ENCODE data around the gene PTPN11. TPM values are rescaled to one million over a fixed set of nuclear protein-coding genes. Genes with fewer than 3 reads are reported as not detected.
"Not testable (repeated sequence)": the region's sequence is repeated elsewhere in the genome, so short reads cannot be mapped to it uniquely, and the experiment has no call there.

Gene PTPN11
- total and polyA plus RNA-seq, 9 donors: 22.1 to 94.6 (median 62.7) TPM

DNA sequence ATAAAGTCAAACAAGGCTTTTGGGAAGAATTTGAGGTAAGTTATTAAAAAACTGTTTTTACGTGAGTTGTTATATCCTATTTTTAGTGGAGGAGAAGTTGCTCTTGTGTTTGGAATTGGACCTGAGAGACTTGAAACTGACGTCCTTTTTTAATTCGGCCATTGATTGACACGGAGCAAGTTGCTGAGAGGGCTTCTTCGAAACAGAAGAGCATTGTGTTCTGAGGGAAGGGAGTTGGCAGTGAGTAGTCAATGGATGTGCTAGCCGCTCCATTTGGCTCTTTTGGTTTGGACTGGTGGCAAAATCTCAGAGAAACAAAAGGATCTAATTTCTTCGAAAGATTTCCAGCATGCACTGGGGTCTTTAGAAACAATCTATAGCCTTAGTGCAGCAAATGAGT, 37.3 kb downstream of the PTPN11 start:
- H3K27me3 ChIP-seq: no peaks in the 10 kb centered on the region
- no peak overlapping the region for H3K27ac ChIP-seq
- TF ChIP-seq, protein P1, sequence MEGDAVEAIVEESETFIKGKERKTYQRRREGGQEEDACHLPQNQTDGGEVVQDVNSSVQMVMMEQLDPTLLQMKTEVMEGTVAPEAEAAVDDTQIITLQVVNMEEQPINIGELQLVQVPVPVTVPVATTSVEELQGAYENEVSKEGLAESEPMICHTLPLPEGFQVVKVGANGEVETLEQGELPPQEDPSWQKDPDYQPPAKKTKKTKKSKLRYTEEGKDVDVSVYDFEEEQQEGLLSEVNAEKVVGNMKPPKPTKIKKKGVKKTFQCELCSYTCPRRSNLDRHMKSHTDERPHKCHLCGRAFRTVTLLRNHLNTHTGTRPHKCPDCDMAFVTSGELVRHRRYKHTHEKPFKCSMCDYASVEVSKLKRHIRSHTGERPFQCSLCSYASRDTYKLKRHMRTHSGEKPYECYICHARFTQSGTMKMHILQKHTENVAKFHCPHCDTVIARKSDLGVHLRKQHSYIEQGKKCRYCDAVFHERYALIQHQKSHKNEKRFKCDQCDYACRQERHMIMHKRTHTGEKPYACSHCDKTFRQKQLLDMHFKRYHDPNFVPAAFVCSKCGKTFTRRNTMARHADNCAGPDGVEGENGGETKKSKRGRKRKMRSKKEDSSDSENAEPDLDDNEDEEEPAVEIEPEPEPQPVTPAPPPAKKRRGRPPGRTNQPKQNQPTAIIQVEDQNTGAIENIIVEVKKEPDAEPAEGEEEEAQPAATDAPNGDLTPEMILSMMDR (IDR thresholded peaks at IDR 0.05): no peak
- TF ChIP-seq EP300 (IDR thresholded peaks at IDR 0.05): no peak
- TF ChIP-seq POLR2A (IDR thresholded peaks at IDR 0.05): no peak
- DNase-seq: no peak
- 94 to 97% (median 96%) methylated on average over 7 of the region's 7 CpGs for WGBS, 3 donors
- intact Hi-C loops (cut with DNase I): no loop called here
- H3K9me3 ChIP-seq: no peaks in the 10 kb centered on the region
- H3K36me3 ChIP-seq: no peaks in the 10 kb centered on the region
- no peaks in the 10 kb centered on the region for H3K4me1 ChIP-seq (ENCODE audit: insufficient read depth)
- no peak overlapping the region for H3K4me3 ChIP-seq

DNA sequence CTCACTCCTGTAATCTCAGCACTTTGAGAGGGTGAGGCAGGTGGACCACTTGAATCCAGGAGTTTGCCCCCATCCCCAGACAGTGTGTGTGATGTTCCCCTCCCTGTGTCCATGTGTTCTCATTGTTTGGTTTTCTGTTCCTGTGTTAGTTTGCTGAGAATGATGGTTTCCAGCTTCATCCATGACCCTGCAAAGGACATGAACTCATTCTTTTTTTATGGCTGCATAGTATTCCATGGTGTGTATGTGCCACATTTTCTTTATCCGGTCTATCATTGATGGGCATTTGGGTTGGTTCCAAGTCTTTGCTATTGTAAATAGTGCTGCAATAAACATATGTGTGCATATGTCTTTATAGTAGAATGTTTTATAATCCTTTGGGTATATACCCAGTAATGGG, 38.4 kb downstream of the PTPN11 start:
- DNase-seq; H3K4me1 ChIP-seq (ENCODE audit: insufficient read depth); intact Hi-C loops (cut with DNase I): not testable (repeated sequence)

DNA sequence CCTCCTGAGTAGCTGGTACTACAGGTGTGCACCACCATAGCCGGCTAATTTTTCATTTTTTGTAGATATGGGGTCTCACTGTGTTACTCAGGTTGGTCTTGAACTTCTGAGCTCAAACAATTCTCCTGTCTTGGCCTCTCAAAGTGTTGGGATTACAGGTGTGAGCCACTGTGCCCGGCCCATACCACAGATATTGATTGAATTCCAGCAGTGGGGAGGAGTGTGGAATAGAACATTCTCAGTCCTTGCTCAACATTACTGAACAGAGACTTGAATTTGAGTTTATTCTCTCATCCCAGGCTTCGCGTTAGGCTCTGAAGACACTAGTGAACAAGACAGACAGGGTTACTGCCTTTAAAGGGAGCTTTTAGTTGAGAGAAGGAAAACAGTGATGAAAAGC, 39.6 kb downstream of the PTPN11 start:
- no peaks in the 10 kb centered on the region for H3K4me1 ChIP-seq (ENCODE audit: insufficient read depth)
- H3K9me3 ChIP-seq: no peaks in the 10 kb centered on the region
- H3K4me3 ChIP-seq: no peak overlapping the region
- TF ChIP-seq POLR2A (IDR thresholded peaks at IDR 0.05): no peak
- TF ChIP-seq, protein P1 (IDR thresholded peaks at IDR 0.05): no peak
- no peak for TF ChIP-seq EP300 (IDR thresholded peaks at IDR 0.05)
- no peak for DNase-seq
- H3K27ac ChIP-seq: no peak overlapping the region
- H3K36me3 ChIP-seq: no peaks in the 10 kb centered on the region
- no peaks in the 10 kb centered on the region for H3K27me3 ChIP-seq
- 95 to 98% (median 97%) methylated on average over 4 of the region's 4 CpGs for WGBS, 3 donors
- intact Hi-C loops (cut with DNase I): no loop called here

More for the DNA sequence above, 38.4 kb downstream of the PTPN11 start:
- H3K36me3 ChIP-seq, H3K9me3 ChIP-seq, H3K27me3 ChIP-seq, H3K27ac ChIP-seq, H3K4me3 ChIP-seq: not testable (repeated sequence)
- 94 to 100% (median 96%) methylated on average over 1 of the region's 1 CpG for WGBS, 3 donors

DNA sequence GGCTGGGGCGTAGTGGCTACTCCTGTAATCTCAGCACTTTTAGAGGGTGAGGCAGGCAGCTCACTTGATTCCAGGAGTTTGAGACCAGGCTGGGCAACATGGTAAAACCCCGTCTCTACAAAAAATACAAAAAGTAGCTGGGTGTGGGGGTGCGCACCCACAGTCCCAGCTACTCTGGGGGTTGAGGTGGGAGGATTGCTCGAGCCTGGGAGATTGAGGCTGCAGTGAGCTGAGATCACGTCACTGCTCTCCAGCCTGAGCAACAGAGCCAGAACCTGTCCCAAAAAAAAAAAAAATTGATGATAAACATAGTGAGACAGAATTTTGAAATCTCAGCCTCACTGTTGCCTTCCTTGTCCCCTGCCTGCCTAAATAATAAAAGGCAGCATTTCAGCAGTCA, 40.0 kb downstream of the PTPN11 start:
- intact Hi-C loops (cut with DNase I): no loop called here
- H3K27ac ChIP-seq: no peak overlapping the region
- no peak for DNase-seq
- H3K27me3 ChIP-seq: no peaks in the 10 kb centered on the region
- no peak overlapping the region for H3K4me3 ChIP-seq
- 95 to 99% (median 96%) methylated on average over 5 of the region's 5 CpGs for WGBS, 3 donors
- no peaks in the 10 kb centered on the region for H3K9me3 ChIP-seq
- no peaks in the 10 kb centered on the region for H3K4me1 ChIP-seq (ENCODE audit: insufficient read depth)
- TF ChIP-seq POLR2A (IDR thresholded peaks at IDR 0.05) (no peak), EP300 (IDR thresholded peaks at IDR 0.05) (no peak)
- TF ChIP-seq, protein P1 (IDR thresholded peaks at IDR 0.05): no peak
- no peaks in the 10 kb centered on the region for H3K36me3 ChIP-seq

DNA sequence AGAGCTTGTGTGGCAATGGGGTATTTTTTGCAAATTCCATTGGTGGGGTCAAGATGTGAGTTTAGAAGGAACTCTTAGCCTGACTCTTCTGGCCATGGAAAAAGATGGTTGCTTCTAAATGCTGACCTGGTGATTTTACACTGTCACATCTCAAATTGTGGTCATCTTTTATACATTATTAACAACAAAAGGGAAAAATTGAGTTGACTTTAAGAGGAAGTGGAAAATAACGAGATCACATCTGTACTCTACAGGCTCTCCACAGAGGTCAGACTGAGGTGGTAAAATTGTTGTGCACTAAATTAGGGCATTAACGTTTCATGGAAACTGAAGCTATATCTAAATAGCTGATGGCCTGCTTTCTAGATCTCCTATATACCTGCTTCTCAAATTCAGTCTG, 44.7 kb downstream of the PTPN11 start:
- Histone ChIP-seq H3K9me3 (no peaks in the 10 kb centered on the region), H3K4me3 (no peak overlapping the region), H3K36me3 (no peaks in the 10 kb centered on the region), H3K4me1 (ENCODE audit: insufficient read depth) (no peaks in the 10 kb centered on the region), H3K27me3 (no peaks in the 10 kb centered on the region), H3K27ac (no peak overlapping the region)
- TF ChIP-seq, protein P1 (IDR thresholded peaks at IDR 0.05): no peak
- TF ChIP-seq EP300 (IDR thresholded peaks at IDR 0.05) (no peak), POLR2A (IDR thresholded peaks at IDR 0.05) (no peak)
- DNase-seq: no peak
- intact Hi-C loops (cut with DNase I): no loop called here
- WGBS, 3 donors: 68 to 77% (median 77%) methylated on average over 2 of the region's 2 CpGs
